SK-N-SH (cell line): Measurements from ENCODE around the gene MIF4GD. TPM values are rescaled to one million over a fixed set of nuclear protein-coding genes. Genes with fewer than 3 reads are reported as not detected.
"Not testable (repeated sequence)": the region's sequence is repeated elsewhere in the genome, so short reads cannot be mapped to it uniquely, and the experiment has no call there.

Experiments used
- CTCF ChIA-PET: fragments of 300-600, 350-600 bp; formaldehyde crosslinking; extraction: SDS; loops from one replicate; lab custom pipeline; 2021; lab: Yijun Ruan, JAX
- POLR2A ChIA-PET: fragments of 350-600 bp; sonication (Branson Sonifier 250); formaldehyde crosslinking; extraction: SDS; loops from one replicate; lab custom pipeline; 2020; ENCODE audit warnings: antibody characterized with exemption, inconsistent platforms; lab: Yijun Ruan, JAX
- DNase-seq: peaks from one replicate; pipeline ENCODE4 v3.0.0; 2012
- H2AFZ ChIP-seq: fragments of 200-600 bp; sonication (generic); 2 replicates; pipeline ENCODE4 v1.8.1; 2016; ENCODE audit warnings: antibody characterized with exemption, mild to moderate bottlenecking, low read depth
- H3F3A ChIP-seq: fragments of 200-600 bp; sonication (generic); replicated peaks from 2 replicates; pipeline ENCODE3; 2016; ENCODE audit warnings: antibody characterized with exemption, mild to moderate bottlenecking; ENCODE audit not compliant: insufficient read depth
- H3K27ac ChIP-seq, 2 experiments: fragments of 200-500 bp in 1 of 2; fragments of 200-600 bp in 1 of 2; sonication (Bioruptor generic) in 1 of 2; sonication (generic), shearing (Covaris generic) in 1 of 2; 2 replicates each; pipeline versions ENCODE4 v1.5.1 to v1.6.1; 2014 to 2016; ENCODE audit warnings: low read depth in 2 of 2, inconsistent platforms in 1 of 2, low read length in 1 of 2, mild to moderate bottlenecking in 1 of 2, mixed read lengths in 1 of 2
- H3K27me3 ChIP-seq: fragments of 200-600 bp; sonication (generic), shearing (Covaris generic); 2 replicates; pipeline ENCODE4 v1.6.1; 2016; ENCODE audit warnings: mixed run types; ENCODE audit not compliant: insufficient read depth
- H3K36me3 ChIP-seq, 2 experiments: fragments of 200-500 bp in 1 of 2; fragments of 200-600 bp in 1 of 2; sonication (Bioruptor generic) in 1 of 2; sonication (generic) in 1 of 2; replicated peaks in 1 of 2; 2 replicates each; pipeline versions ENCODE3 to v1.5.1; 2014 to 2016; ENCODE audit warnings: low read length in 1 of 2, mild to moderate bottlenecking in 1 of 2; ENCODE audit not compliant: insufficient read depth in 2 of 2, control insufficient read depth in 1 of 2
- H3K4me1 ChIP-seq, 2 experiments: fragments of 200-500 bp in 1 of 2; fragments of 200-600 bp in 1 of 2; sonication (Bioruptor generic) in 1 of 2; sonication (generic), shearing (Covaris generic) in 1 of 2; 2 replicates each; pipeline versions ENCODE4 v1.5.1 to v1.6.1; 2014 to 2016; ENCODE audit warnings: low read depth in 1 of 2, low read length in 1 of 2, mixed run types in 1 of 2; ENCODE audit not compliant: insufficient read depth in 2 of 2, control insufficient read depth in 1 of 2
- H3K4me2 ChIP-seq: fragments of 200-600 bp; sonication (generic), shearing (Covaris generic); 2 replicates; pipeline ENCODE4 v1.6.1; 2017; ENCODE audit warnings: mixed run types
- H3K4me3 ChIP-seq, 2 experiments: fragments of 200-500 bp in 1 of 2; fragments of 200-600 bp in 1 of 2; sonication (Bioruptor generic) in 1 of 2; sonication (generic), shearing (Covaris generic) in 1 of 2; 2 replicates each; pipeline versions ENCODE4 v1.5.1 to v1.8.1; 2014 to 2016; ENCODE audit warnings: low read depth in 2 of 2, inconsistent platforms in 1 of 2, low read length in 1 of 2, mild to moderate bottlenecking in 1 of 2, mixed read lengths in 1 of 2, moderate library complexity in 1 of 2
- H3K79me2 ChIP-seq: fragments of 200-600 bp; sonication (generic); 2 replicates; pipeline ENCODE4 v1.8.1; 2017; ENCODE audit warnings: mild to moderate bottlenecking; ENCODE audit not compliant: insufficient read depth
- H3K9ac ChIP-seq: fragments of 200-600 bp; sonication (generic); 2 replicates; pipeline ENCODE4 v1.6.1; 2017; ENCODE audit warnings: mixed run types
- H3K9me2 ChIP-seq: fragments of 200-600 bp; sonication (generic); 2 replicates; pipeline ENCODE4 v1.6.1; 2017; ENCODE audit warnings: mixed run types
- H3K9me3 ChIP-seq: fragments of 200-600 bp; sonication (generic); 2 replicates; pipeline ENCODE4 v1.6.1; 2017; ENCODE audit warnings: mixed run types, mild to moderate bottlenecking, moderate library complexity
- H4K20me1 ChIP-seq: fragments of 200-600 bp; sonication (generic); 2 replicates; pipeline ENCODE4 v1.6.1; 2017; ENCODE audit warnings: mild to moderate bottlenecking, mixed run types; ENCODE audit not compliant: insufficient read depth
- CTCF ChIP-seq: fragments of 200-600 bp; sonication (generic); IDR thresholded peaks from 2 replicates; pipeline ENCODE4 v1.6.1; 2017; ENCODE audit warnings: antibody characterized with exemption, mild to moderate bottlenecking, moderate library complexity
- EP300 ChIP-seq, 2 experiments: IDR thresholded peaks; 2 replicates each; pipeline versions ENCODE4 v1.4.0 to v1.6.1; 2012; ENCODE audit warnings: borderline replicate concordance in 1 of 2, low read depth in 1 of 2, low read length in 1 of 2
- FOSL2 ChIP-seq: IDR thresholded peaks from 2 replicates; pipeline ENCODE4 v1.4.0; 2012; ENCODE audit warnings: low read depth, mild to moderate bottlenecking, moderate library complexity, borderline replicate concordance
- FOXJ3 ChIP-seq: sonication (generic); formaldehyde crosslinking; IDR thresholded peaks from 2 replicates; pipeline ENCODE4 v1.5.1; 2020; ENCODE audit warnings: mild to moderate bottlenecking, missing genetic modification reagents
- MAX ChIP-seq: IDR thresholded peaks from 2 replicates; pipeline ENCODE4 v1.4.0; 2012; ENCODE audit warnings: low read depth
- MEF2A ChIP-seq: IDR thresholded peaks from 2 replicates; pipeline ENCODE4 v1.4.0; 2012; ENCODE audit warnings: low read depth, borderline replicate concordance
- MXI1 ChIP-seq: IDR thresholded peaks from 2 replicates; pipeline ENCODE4 v1.6.1; 2012; ENCODE audit warnings: mild to moderate bottlenecking, low read depth, low read length, improper control_type of control experiment
- PBX3 ChIP-seq: IDR thresholded peaks from 2 replicates; pipeline ENCODE4; 2012
- RAD21 ChIP-seq: IDR thresholded peaks from 2 replicates; pipeline ENCODE4 v1.6.1; 2012; ENCODE audit warnings: mild to moderate bottlenecking, low read length
- TAF1 ChIP-seq: IDR thresholded peaks from 2 replicates; pipeline ENCODE4 v1.6.1; 2012; ENCODE audit warnings: low read depth, mild to moderate bottlenecking, low read length, moderate library complexity, borderline replicate concordance
- TCF12 ChIP-seq: IDR thresholded peaks from 2 replicates; pipeline ENCODE4 v1.4.0; 2012
- USF1 ChIP-seq: IDR thresholded peaks from 2 replicates; pipeline ENCODE4 v1.4.0; 2012; ENCODE audit warnings: low read depth, borderline replicate concordance
- USF2 ChIP-seq: fragments of 150-350 bp; IDR thresholded peaks from 2 replicates; pipeline ENCODE4 v1.6.1; 2017; ENCODE audit warnings: antibody characterized with exemption, low read length, low read depth, borderline replicate concordance
- ZBTB33 ChIP-seq: IDR thresholded peaks from 2 replicates; pipeline ENCODE4 v1.4.0; 2012; ENCODE audit warnings: low read depth, borderline replicate concordance
- WGBS: methylation state at CpG from one replicate; pipeline ENCODE4 v1.1.6; 2017; ENCODE audit warnings: low lambda C conversion rate; 5-methylcytosine and 5-hydroxymethylcytosine counted together
- polyA plus RNA-seq, 3 experiments: library from polyadenylated mRNA; depleted of rRNA; stranded (reverse); fragments of >200 nt; gene quantifications; 2 replicates each; pipeline ENCODE4 v1.2.3, GENCODE V29; 2012

The MIF4GD gene
- polyA plus RNA-seq, 1 of the 3 experiments (the other 2 are of a cell fraction): 65.4 TPM

GRCh38 chr17:75285123-75285522, 14.1 kb upstream of the MIF4GD start:
- H3K27ac ChIP-seq: no peak overlapping the region
- H3F3A ChIP-seq: peaks cover 3% of the 10 kb centered on the region
- H3K79me2 ChIP-seq: no peaks in the 10 kb centered on the region
- H3K4me2 ChIP-seq: no peak overlapping the region
- no peaks in the 10 kb centered on the region for H3K9me2 ChIP-seq
- no peaks in the 10 kb centered on the region for H3K27me3 ChIP-seq
- no peak overlapping the region for H2AFZ ChIP-seq
- H3K9ac ChIP-seq: no peak overlapping the region
- no peak for DNase-seq
- no peaks in the 10 kb centered on the region for H4K20me1 ChIP-seq
- peaks cover 4 to 5% of the 10 kb centered on the region in 2 experiments; a peak in 2 of 4 replicates for H3K4me1 ChIP-seq
- H3K9me3 ChIP-seq: no peaks in the 10 kb centered on the region
- ChIA-PET POLR2A (interaction anchor here (1.1 kb wide), 1 partner anchor 14 kb away, joined by 3 read pairs; the partner anchor contains the start of gene MIF4GD), CTCF (interaction anchor here (1.3 to 8.3 kb wide), 3 partner anchors 12 to 38 kb away, joined by 4 to 98 read pairs (median 5); partner anchors contain the start of gene MIF4GD)
- TF ChIP-seq CTCF: no peak
- no peak for TF ChIP-seq EP300 (IDR thresholded peaks at IDR 0.05; ENCODE audit: borderline replicate concordance in 1 of 2, low read depth in 1 of 2, low read length in 1 of 2)
- no peak for TF ChIP-seq RAD21
- no peak for TF ChIP-seq TAF1
- TF ChIP-seq MXI1: no peak
- peaks cover 0 to 4% of the 10 kb centered on the region in 2 experiments for H3K36me3 ChIP-seq
- 92% methylated on average over 6 of the region's 6 CpGs for WGBS
- no peak overlapping the region for H3K4me3 ChIP-seq

GRCh38 chr17:75280189-75280588, 9.2 kb upstream of the MIF4GD start:
- H3K79me2 ChIP-seq, H4K20me1 ChIP-seq, H3K36me3 ChIP-seq, H3K4me3 ChIP-seq, H3K9ac ChIP-seq, DNase-seq, H2AFZ ChIP-seq, H3K27ac ChIP-seq, H3K9me3 ChIP-seq, H3K9me2 ChIP-seq, H3K27me3 ChIP-seq, POLR2A ChIA-PET, H3K4me1 ChIP-seq, H3F3A ChIP-seq, H3K4me2 ChIP-seq: not testable (repeated sequence)
- CTCF ChIA-PET: interaction anchor here (2.0 to 8.3 kb wide), 2 partner anchors 7 to 132 kb away, joined by 6 to 98 read pairs; partner anchors contain the start of gene MIF4GD
- WGBS: 97% methylated on average over 4 of the region's 4 CpGs

- WGBS: 86% methylated on average over 6 of the region's 6 CpGs
- H4K20me1 ChIP-seq: no peaks in the 10 kb centered on the region
- peaks cover under 1% of the 10 kb centered on the region for H3F3A ChIP-seq
- no peaks in the 10 kb centered on the region for H3K27me3 ChIP-seq
- H3K9me2 ChIP-seq: no peaks in the 10 kb centered on the region
- H3K9ac ChIP-seq: no peak overlapping the region
- no peak overlapping the region for H3K4me2 ChIP-seq
- H3K4me3 ChIP-seq: no peak overlapping the region
- no peaks in the 10 kb centered on the region for H3K36me3 ChIP-seq
- peak overlapping the region in 1 of 2 experiments; percentile 3; a peak in 1 of 4 replicates for H3K27ac ChIP-seq
- no peaks in the 10 kb centered on the region for H3K79me2 ChIP-seq
- H3K9me3 ChIP-seq: no peaks in the 10 kb centered on the region
- peaks cover 5 to 19% of the 10 kb centered on the region in 2 experiments; a peak in 3 of 4 replicates for H3K4me1 ChIP-seq
- ChIA-PET CTCF (interaction anchor here (0.7 to 2.4 kb wide), 8 partner anchors 14 to 172 kb away, joined by 3 to 8 read pairs (median 4); no protein-coding TSS in a partner anchor), POLR2A (no interaction called here)
- DNase-seq: no peak
- H2AFZ ChIP-seq: no peak overlapping the region
- TF ChIP-seq MEF2A (no peak), PBX3 (no peak), USF2 (no peak), ZBTB33 (no peak), FOSL2 (no peak), MAX (no peak), USF1 (no peak), FOXJ3 (no peak), TCF12 (no peak)
Measured at GRCh38 chr17:75277664-75278071, 6.6 kb upstream of the MIF4GD start.
